Common myeloid progenitor, CD34-positive (primary cell): ENCODE results near the gene RRAS2.

Source experiments
- CTCF ChIA-PET: fragments of 350-600 bp; sonication (Branson Sonifier 250); formaldehyde crosslinking; loops from one replicate; lab custom pipeline; 2021; ENCODE audit warnings: antibody characterized with exemption; lab: Charles Lee
- POLR2A ChIA-PET: fragments of 350-600 bp; sonication (Branson Sonifier 250); formaldehyde crosslinking; loops from one replicate; lab custom pipeline; 2021; ENCODE audit warnings: antibody characterized with exemption; lab: Charles Lee
- DNase-seq, 3 donors: peaks; one replicate each; pipeline versions ENCODE4 v3.0.0 to v3.0.0-alpha.2; 2013
- H3K27ac ChIP-seq, 2 experiments: 1 replicate in 1 of 2; 2 replicates in 1 of 2; pipeline ENCODE4 v1.7.0; 2013; ENCODE audit warnings: inconsistent platforms in 2 of 2, low read length in 2 of 2, mild to moderate bottlenecking in 2 of 2, low read depth in 1 of 2, moderate library complexity in 1 of 2; ENCODE audit not compliant: severe bottlenecking in 2 of 2, insufficient read depth in 1 of 2, poor library complexity in 1 of 2
- H3K27me3 ChIP-seq, 5 experiments: replicated peaks in 2 of 5; 1 replicate in 3 of 5; 2 replicates in 2 of 5; pipeline versions ENCODE4 v1.6.1 to v1.7.0; 2013; ENCODE audit warnings: low read length in 4 of 5, mild to moderate bottlenecking in 2 of 5, moderate library complexity in 2 of 5, inconsistent platforms in 1 of 5; ENCODE audit not compliant: insufficient read depth in 5 of 5, control insufficient read depth in 4 of 5
- H3K36me3 ChIP-seq, 4 experiments: 1 replicate in 2 of 4; 2 replicates in 2 of 4; pipeline versions ENCODE4 v1.6.1 to v1.7.0; 2013; ENCODE audit warnings: low read length in 3 of 4, control low read depth in 1 of 4, mild to moderate bottlenecking in 1 of 4; ENCODE audit not compliant: control insufficient read depth in 4 of 4, insufficient read depth in 4 of 4
- H3K4me1 ChIP-seq, 4 experiments: 1 replicate in 3 of 4; 2 replicates in 1 of 4; pipeline versions ENCODE4 v1.6.1 to v1.7.1; 2013; ENCODE audit warnings: low read length in 3 of 4, mild to moderate bottlenecking in 3 of 4, control low read depth in 1 of 4, inconsistent platforms in 1 of 4, moderate library complexity in 1 of 4; ENCODE audit not compliant: control insufficient read depth in 4 of 4, insufficient read depth in 4 of 4; ENCODE audit errors: control extremely low read depth in 1 of 4
- H3K4me3 ChIP-seq, 7 experiments: 1 replicate in 4 of 7; 2 replicates in 3 of 7; pipeline versions ENCODE4 v1.5.1 to v1.7.0; 2013; ENCODE audit warnings: mild to moderate bottlenecking in 7 of 7, low read length in 6 of 7, moderate library complexity in 6 of 7, inconsistent platforms in 2 of 7, low read depth in 2 of 7, control low read depth in 1 of 7; ENCODE audit not compliant: insufficient read depth in 4 of 7, control insufficient read depth in 1 of 7; ENCODE audit errors: extremely low read depth in 1 of 7
- H3K9me3 ChIP-seq, 5 experiments: 1 replicate in 4 of 5; 2 replicates in 1 of 5; pipeline versions ENCODE4 v1.6.1 to v1.7.1; 2013; ENCODE audit warnings: low read length in 4 of 5, mild to moderate bottlenecking in 2 of 5, inconsistent platforms in 1 of 5, low read depth in 1 of 5, moderate library complexity in 1 of 5; ENCODE audit not compliant: control insufficient read depth in 4 of 5, insufficient read depth in 2 of 5; ENCODE audit errors: control extremely low read depth in 1 of 5
- WGBS: methylation state at CpG from one replicate; pipeline ENCODE4 v1.1.5; 2013; ENCODE audit not compliant: insufficient coverage; 5-methylcytosine and 5-hydroxymethylcytosine counted together

The RRAS2 gene

DNA sequence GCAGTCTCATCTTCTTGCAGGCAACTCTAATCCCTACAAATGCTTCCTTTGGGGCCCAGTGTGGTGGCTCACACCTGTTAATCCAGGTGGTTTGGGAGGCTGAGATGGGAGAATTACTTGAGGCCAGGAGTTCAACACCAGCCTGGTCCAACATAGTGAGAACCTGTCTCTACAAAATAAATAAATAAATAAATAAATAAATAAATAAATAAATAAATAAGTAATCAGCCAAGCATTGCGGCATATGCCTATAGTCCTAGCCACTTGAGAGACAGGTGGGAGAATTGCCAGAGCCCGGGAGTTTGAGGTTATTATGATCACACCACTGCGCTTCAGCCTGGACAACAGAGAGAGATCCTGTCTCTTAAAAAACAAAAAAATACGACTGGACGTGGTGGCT is 34.1 kb upstream of the RRAS2 start:
- Histone ChIP-seq H3K4me1 (no peaks in the 10 kb centered on the region), H3K27ac (no peak overlapping the region), H3K9me3 (no peaks in the 10 kb centered on the region), H3K4me3 (no peak overlapping the region), H3K27me3 (peaks cover 0 to 5% (median under 1%) of the 10 kb centered on the region in 5 experiments), H3K36me3 (no peaks in the 10 kb centered on the region)
- ChIA-PET CTCF (no interaction called here), POLR2A (no interaction called here)
- 92% methylated on average over 4 of the region's 5 CpGs for WGBS
- no peak for DNase-seq

DNA sequence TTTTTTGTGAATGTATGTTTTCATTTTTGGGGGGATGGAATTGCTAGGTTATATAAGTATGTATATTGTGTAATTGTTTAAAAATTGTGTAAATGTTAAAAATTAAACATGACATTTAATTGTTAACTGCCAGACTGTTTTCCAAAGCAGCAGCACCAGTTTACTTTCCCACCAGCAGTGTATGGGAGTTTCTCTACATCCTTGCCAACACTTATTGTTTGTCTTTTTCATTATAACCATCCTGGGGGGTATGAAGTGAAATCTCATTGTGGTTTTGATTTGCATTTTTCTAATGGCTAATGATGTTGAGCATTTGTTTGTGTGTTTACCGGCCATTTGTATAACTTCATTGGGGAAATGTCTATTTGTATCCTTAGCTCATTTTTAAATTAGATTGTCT is 31.7 kb upstream of the RRAS2 start:
- POLR2A ChIA-PET, result no interaction called here
- peaks cover 0 to 7% (median 2%) of the 10 kb centered on the region in 5 experiments for H3K27me3 ChIP-seq
- no peak overlapping the region for H3K27ac ChIP-seq
- no peak for DNase-seq
- H3K36me3 ChIP-seq, result no peaks in the 10 kb centered on the region
- CTCF ChIA-PET, result no interaction called here
- H3K4me3 ChIP-seq, result no peak overlapping the region
- WGBS, result no CpG with 5 or more reads among the region's 1 CpG
- no peaks in the 10 kb centered on the region for H3K4me1 ChIP-seq
- no peaks in the 10 kb centered on the region for H3K9me3 ChIP-seq

DNA sequence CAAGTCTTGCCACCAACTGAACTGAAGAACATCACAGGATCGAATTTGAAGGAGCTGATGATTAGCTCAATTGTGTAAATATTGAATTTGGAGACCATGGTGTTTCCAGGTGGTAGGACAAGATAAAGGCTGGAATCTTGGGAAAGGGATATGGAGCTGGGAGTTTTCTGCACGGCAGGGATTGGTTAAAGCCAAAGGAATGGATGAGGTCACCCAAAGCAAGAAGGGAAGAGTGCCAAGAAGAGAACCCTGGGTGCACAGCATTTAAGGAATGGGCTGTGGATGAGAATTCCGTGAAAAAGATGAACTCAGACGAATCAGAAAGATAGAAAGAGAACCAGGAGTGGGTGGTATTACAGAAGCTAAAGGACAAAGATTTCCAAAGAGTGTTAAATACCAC is 29.4 kb upstream of the RRAS2 start:
- ChIA-PET POLR2A (no interaction called here), CTCF (interaction anchor here (0.6 to 2.1 kb wide), 5 partner anchors 11 to 82 kb away, joined by 3 to 7 read pairs (median 3); no protein-coding TSS in a partner anchor)
- 93% methylated on average over 4 of the region's 4 CpGs for WGBS
- Histone ChIP-seq H3K36me3 (no peaks in the 10 kb centered on the region), H3K9me3 (peaks cover 0 to 1% (median 0%) of the 10 kb centered on the region in 5 experiments), H3K27me3 (peaks cover 0 to 11% (median 4%) of the 10 kb centered on the region in 5 experiments), H3K4me1 (no peaks in the 10 kb centered on the region), H3K4me3 (no peak overlapping the region), H3K27ac (no peak overlapping the region)
- DNase-seq, result no peak

DNA sequence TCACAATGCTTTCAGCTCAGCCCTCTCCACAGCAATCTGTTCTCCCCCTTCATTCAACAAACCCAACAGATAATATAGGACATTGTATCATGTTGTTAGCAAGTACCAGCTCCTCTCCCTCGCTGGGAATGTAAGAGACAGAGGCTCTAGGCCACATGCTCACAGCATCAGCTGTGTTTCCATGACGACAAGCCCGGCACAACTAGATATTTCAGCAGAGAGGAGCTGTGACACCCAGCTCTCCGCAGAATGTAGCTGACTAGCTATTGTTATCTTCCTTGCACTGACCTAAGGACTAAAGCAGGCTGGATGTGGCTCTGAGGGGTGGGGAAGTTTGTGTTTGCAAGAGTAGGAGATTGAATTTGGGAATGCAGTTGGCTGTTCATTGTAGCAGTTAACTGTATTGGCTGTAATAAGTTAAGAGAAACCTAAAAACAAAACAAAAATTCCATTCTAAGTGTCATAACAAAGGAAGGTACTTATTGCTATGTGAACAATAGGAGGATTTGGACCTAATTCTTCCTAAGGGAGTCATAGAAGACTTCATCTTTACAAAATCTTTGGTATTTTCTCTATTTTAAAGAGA is 28.0 kb upstream of the RRAS2 start:
- no peaks in the 10 kb centered on the region for H3K36me3 ChIP-seq
- no peak overlapping the region for H3K4me3 ChIP-seq
- no peaks in the 10 kb centered on the region for H3K4me1 ChIP-seq
- POLR2A ChIA-PET, result no interaction called here
- H3K27me3 ChIP-seq, result peaks cover under 1 to 23% (median 8%) of the 10 kb centered on the region in 5 experiments
- 100% methylated on average over 4 of the region's 4 CpGs for WGBS
- H3K27ac ChIP-seq, result no peak overlapping the region
- DNase-seq, result no peak
- peaks cover 0 to 1% (median 0%) of the 10 kb centered on the region in 5 experiments for H3K9me3 ChIP-seq
- CTCF ChIA-PET, result interaction anchor here (1.3 kb wide), 1 partner anchor 10 kb away, joined by 3 read pairs; no protein-coding TSS in a partner anchor

DNA sequence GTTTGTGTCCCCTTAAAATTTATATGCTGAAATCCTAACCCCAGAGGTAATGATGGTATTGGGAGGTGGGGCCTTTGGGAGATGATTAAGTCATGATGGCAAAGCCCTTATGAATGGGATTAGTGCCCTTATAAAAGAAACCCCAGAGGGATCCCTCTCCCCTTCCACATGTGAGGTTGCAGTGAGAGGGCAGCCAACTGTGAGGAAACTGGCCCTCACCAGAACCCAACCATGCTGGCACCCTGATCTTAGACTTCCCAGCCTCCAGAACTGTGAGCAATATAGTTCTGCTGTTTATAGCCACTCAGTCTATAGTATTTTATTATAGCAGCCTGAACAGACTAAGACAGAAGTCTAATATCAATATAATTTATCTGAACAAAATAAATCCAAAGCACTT is 27.1 kb upstream of the RRAS2 start:
- Histone ChIP-seq H3K27ac (no peak overlapping the region), H3K27me3 (peaks cover 3 to 32% (median 15%) of the 10 kb centered on the region in 5 experiments), H3K36me3 (no peaks in the 10 kb centered on the region), H3K9me3 (peaks cover 0 to 1% (median 0%) of the 10 kb centered on the region in 5 experiments), H3K4me1 (peaks cover 0 to 5% (median 3%) of the 10 kb centered on the region in 4 experiments), H3K4me3 (no peak overlapping the region)
- ChIA-PET CTCF (no interaction called here), POLR2A (no interaction called here)
- no peak for DNase-seq

DNA sequence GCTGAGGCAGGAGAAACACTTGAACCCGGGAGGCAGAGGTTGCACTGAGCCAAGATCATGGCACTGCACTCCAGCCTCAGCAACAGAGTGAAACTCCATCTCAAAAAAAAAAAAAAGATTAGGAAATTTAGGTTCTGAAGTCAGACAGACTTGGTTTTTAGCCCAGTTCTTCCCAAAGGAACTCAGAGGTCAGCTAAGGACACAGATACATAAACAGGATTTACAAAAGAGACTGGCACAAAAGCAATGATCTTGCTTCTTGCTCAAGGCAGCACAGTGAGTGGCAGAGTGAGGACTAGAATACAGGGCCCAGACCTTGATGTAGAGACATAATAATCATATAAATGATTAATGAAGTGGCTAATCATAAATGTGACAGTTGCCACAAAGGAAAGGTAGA is 25.4 kb upstream of the RRAS2 start:
- peaks cover 0 to 12% (median 8%) of the 10 kb centered on the region in 4 experiments for H3K4me1 ChIP-seq
- CTCF ChIA-PET, result interaction anchor here (0.8 to 1.3 kb wide), 2 partner anchors 71 to 83 kb away, joined by 3 read pairs; no protein-coding TSS in a partner anchor
- POLR2A ChIA-PET, result no interaction called here

DNA sequence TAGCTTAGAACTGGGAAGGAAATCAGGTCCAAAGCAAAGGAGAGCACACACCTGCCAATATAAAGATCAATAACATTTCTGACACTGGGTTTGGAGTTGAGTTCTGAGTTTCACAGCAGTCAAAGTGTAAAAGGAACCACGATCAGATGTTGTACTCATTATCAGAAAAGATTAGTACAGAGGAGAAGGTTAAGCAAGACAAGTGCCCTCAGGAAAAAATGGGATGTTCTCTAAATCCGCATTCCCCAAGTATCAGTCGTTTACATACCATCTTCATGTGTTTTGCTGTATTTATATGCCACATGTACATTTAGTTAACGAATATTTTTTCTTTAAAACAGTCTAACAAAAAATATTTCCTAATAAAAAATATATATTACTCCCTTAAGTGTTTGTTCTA is 23.0 kb upstream of the RRAS2 start:
- peaks cover 6 to 63% (median 34%) of the 10 kb centered on the region in 5 experiments for H3K27me3 ChIP-seq
- ChIA-PET CTCF (interaction anchor here (1.3 kb wide), 1 partner anchor 73 kb away, joined by 3 read pairs; no protein-coding TSS in a partner anchor), POLR2A (interaction anchor here (0.7 kb wide), 1 partner anchor 11 kb away, joined by 3 read pairs; no protein-coding TSS in a partner anchor)
- H3K36me3 ChIP-seq, result no peaks in the 10 kb centered on the region
- H3K4me1 ChIP-seq, result peaks cover 0 to 12% (median 8%) of the 10 kb centered on the region in 4 experiments
- H3K9me3 ChIP-seq, result peaks cover 0 to 1% (median 0%) of the 10 kb centered on the region in 5 experiments
- H3K27ac ChIP-seq, result no peak overlapping the region
- WGBS, result 100% methylated on average over 1 of the region's 4 CpGs
- no peak overlapping the region for H3K4me3 ChIP-seq
- no peak for DNase-seq

More for the DNA sequence above, 25.4 kb upstream of the RRAS2 start:
- WGBS, result no CpG with 5 or more reads among the region's 1 CpG
- H3K27ac ChIP-seq, result no peak overlapping the region
- DNase-seq, result no peak
- no peaks in the 10 kb centered on the region for H3K36me3 ChIP-seq
- peaks cover 6 to 46% (median 23%) of the 10 kb centered on the region in 5 experiments for H3K27me3 ChIP-seq
- H3K9me3 ChIP-seq, result peaks cover 0 to 1% (median 0%) of the 10 kb centered on the region in 5 experiments
- H3K4me3 ChIP-seq, result no peak overlapping the region
